GM19238 (cell line): ENCODE measurements around the gene USP25.
"Not testable (repeated sequence)": the region's sequence is repeated elsewhere in the genome, so short reads cannot be mapped to it uniquely, and the experiment has no call there.

ENCODE experiments used
- DNase-seq: peaks from one replicate; pipeline ENCODE4 v3.0.0; 2011; ENCODE audit warnings: low spot score; ENCODE audit not compliant: insufficient read length

The USP25 gene

GRCh38 chr21:15730484-15731242 is 881 bp downstream of the USP25 start:
- peak; percentile 3 for DNase-seq

GRCh38 chr21:15731243-15731613 is 1.4 kb downstream of the USP25 start:
- no peak for DNase-seq

GRCh38 chr21:15732290-15732995 is 2.7 kb downstream of the USP25 start:
- DNase-seq: peak; percentile 17

- DNase-seq: no peak
Observed at GRCh38 chr21:15732996-15733329, 3.2 kb downstream of the USP25 start.

- DNase-seq: no peak
Observed at GRCh38 chr21:15735409-15735808, 5.6 kb downstream of the USP25 start.

GRCh38 chr21:15735931-15736330 is 6.1 kb downstream of the USP25 start:
- not testable (repeated sequence) for DNase-seq

- DNase-seq: not testable (repeated sequence)
Observed at GRCh38 chr21:15738779-15739178, 9.0 kb downstream of the USP25 start.

GRCh38 chr21:15740383-15740782 is 10.6 kb downstream of the USP25 start:
- DNase-seq: no peak

- no peak for DNase-seq
Observed at GRCh38 chr21:15741510-15741909, 11.7 kb downstream of the USP25 start.

- DNase-seq: no peak
Observed at GRCh38 chr21:15742052-15742670, 12.4 kb downstream of the USP25 start.

GRCh38 chr21:15742694-15743093 is 12.9 kb downstream of the USP25 start:
- no peak for DNase-seq

GRCh38 chr21:15743593-15743992 is 13.8 kb downstream of the USP25 start:
- no peak for DNase-seq

GRCh38 chr21:15744926-15745325 is 15.1 kb downstream of the USP25 start:
- DNase-seq: no peak

- no peak for DNase-seq
Observed at GRCh38 chr21:15748586-15748985, 18.8 kb downstream of the USP25 start.

- DNase-seq: no peak
Observed at GRCh38 chr21:15749082-15749860, 19.5 kb downstream of the USP25 start.

- DNase-seq: no peak
Observed at GRCh38 chr21:15749861-15750159, 20.0 kb downstream of the USP25 start.

- no peak for DNase-seq
Observed at GRCh38 chr21:15751037-15751436, 21.3 kb downstream of the USP25 start.

GRCh38 chr21:15751546-15751945 is 21.8 kb downstream of the USP25 start:
- no peak for DNase-seq

- DNase-seq: no peak
Observed at GRCh38 chr21:15752763-15753407, 23.1 kb downstream of the USP25 start.

- DNase-seq: no peak
Observed at GRCh38 chr21:15753741-15754140, 24.0 kb downstream of the USP25 start.

- no peak for DNase-seq
Observed at GRCh38 chr21:15754640-15755039, 24.9 kb downstream of the USP25 start.

GRCh38 chr21:15755125-15755524 is 25.3 kb downstream of the USP25 start:
- no peak for DNase-seq
